HG03457 (cell line): ENCODE results near the gene APBA2.
"Not testable (repeated sequence)": the region's sequence is repeated elsewhere in the genome, so short reads cannot be mapped to it uniquely, and the experiment has no call there.

Experiments
- ATAC-seq: cut with Tn5 transposase; IDR thresholded peaks from one replicate; pipeline ENCODE4 v1.9.1; 2021; ENCODE audit warnings: moderate number of reproducible peaks; ENCODE audit not compliant: unreplicated experiment

The APBA2 gene

GRCh38 chr15:29097971-29098370, 212.2 kb downstream of the APBA2 start:
- no peak for ATAC-seq

GRCh38 chr15:29098652-29099051, 212.9 kb downstream of the APBA2 start:
- ATAC-seq: no peak

- ATAC-seq: no peak
These were observed 213.5 kb downstream of the APBA2 start for GRCh38 chr15:29099131-29099880.

GRCh38 chr15:29100486-29101000, 214.8 kb downstream of the APBA2 start:
- no peak for ATAC-seq

GRCh38 chr15:29101491-29101890, 215.7 kb downstream of the APBA2 start:
- no peak for ATAC-seq

GRCh38 chr15:29102173-29102794, 216.5 kb downstream of the APBA2 start:
- ATAC-seq: not testable (repeated sequence)

GRCh38 chr15:29102911-29103823, 217.4 kb downstream of the APBA2 start:
- no peak for ATAC-seq

- ATAC-seq: no peak
These were observed 218.2 kb downstream of the APBA2 start for GRCh38 chr15:29103824-29104565.

- no peak for ATAC-seq
These were observed 218.7 kb downstream of the APBA2 start for GRCh38 chr15:29104566-29104880.

- ATAC-seq: no peak
These were observed 219.5 kb downstream of the APBA2 start for GRCh38 chr15:29105151-29105854.

- ATAC-seq: no peak
These were observed 220.3 kb downstream of the APBA2 start for GRCh38 chr15:29106116-29106515.

- ATAC-seq: no peak
These were observed 220.9 kb downstream of the APBA2 start for GRCh38 chr15:29106551-29107290.

- no peak for ATAC-seq
These were observed 221.6 kb downstream of the APBA2 start for GRCh38 chr15:29107291-29107890.

GRCh38 chr15:29107971-29108645, 222.3 kb downstream of the APBA2 start:
- ATAC-seq: no peak

GRCh38 chr15:29109762-29110161, 224.0 kb downstream of the APBA2 start:
- ATAC-seq: no peak

- no peak for ATAC-seq
These were observed 224.4 kb downstream of the APBA2 start for GRCh38 chr15:29110176-29110575.

GRCh38 chr15:29110733-29111132, 225.0 kb downstream of the APBA2 start:
- ATAC-seq: no peak

GRCh38 chr15:29111705-29112281, 226.0 kb downstream of the APBA2 start:
- no peak for ATAC-seq
